ENCODE data around the gene KDM2B.

GRCh38 chr12:121490401-121491281 lies 90.2 kb downstream of the KDM2B start:
- TF ChIP-seq, protein P1, sequence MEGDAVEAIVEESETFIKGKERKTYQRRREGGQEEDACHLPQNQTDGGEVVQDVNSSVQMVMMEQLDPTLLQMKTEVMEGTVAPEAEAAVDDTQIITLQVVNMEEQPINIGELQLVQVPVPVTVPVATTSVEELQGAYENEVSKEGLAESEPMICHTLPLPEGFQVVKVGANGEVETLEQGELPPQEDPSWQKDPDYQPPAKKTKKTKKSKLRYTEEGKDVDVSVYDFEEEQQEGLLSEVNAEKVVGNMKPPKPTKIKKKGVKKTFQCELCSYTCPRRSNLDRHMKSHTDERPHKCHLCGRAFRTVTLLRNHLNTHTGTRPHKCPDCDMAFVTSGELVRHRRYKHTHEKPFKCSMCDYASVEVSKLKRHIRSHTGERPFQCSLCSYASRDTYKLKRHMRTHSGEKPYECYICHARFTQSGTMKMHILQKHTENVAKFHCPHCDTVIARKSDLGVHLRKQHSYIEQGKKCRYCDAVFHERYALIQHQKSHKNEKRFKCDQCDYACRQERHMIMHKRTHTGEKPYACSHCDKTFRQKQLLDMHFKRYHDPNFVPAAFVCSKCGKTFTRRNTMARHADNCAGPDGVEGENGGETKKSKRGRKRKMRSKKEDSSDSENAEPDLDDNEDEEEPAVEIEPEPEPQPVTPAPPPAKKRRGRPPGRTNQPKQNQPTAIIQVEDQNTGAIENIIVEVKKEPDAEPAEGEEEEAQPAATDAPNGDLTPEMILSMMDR (IDR thresholded peaks at IDR 0.05; ENCODE audit: low read length) = no peak
- TF ChIP-seq EZH2 (IDR thresholded peaks at IDR 0.05; ENCODE audit: borderline replicate concordance, low read length) = no peak
